A549 (cell line): ENCODE results near the gene CAPN8.

ENCODE experiments used
- BHLHE40 ChIP-seq: IDR thresholded peaks from 2 replicates; pipeline ENCODE4 v1.6.1; 2012; ENCODE audit warnings: low read depth, low read length, inconsistent platforms
- CHD2 ChIP-seq: fragments of 150-350 bp; IDR thresholded peaks from 2 replicates; pipeline ENCODE4 v1.6.1; 2014; ENCODE audit warnings: low read length; ENCODE audit not compliant: partially characterized antibody
- EP300 ChIP-seq, 2 experiments: fragments of >200 bp; sonication (Bioruptor Twin); formaldehyde crosslinking; IDR thresholded peaks; 2 replicates in 1 of 2; 3 replicates in 1 of 2; pipeline ENCODE4 v1.6.1; 2016 to 2017
- ESRRA ChIP-seq: fragments of 150-350 bp; IDR thresholded peaks from 2 replicates; pipeline ENCODE4 v1.6.1; 2014; ENCODE audit warnings: mild to moderate bottlenecking, low read length, borderline replicate concordance
- KDM1A ChIP-seq: fragments of 200-600 bp; sonication (generic); IDR thresholded peaks from 2 replicates; pipeline ENCODE4 v1.6.1; 2016; ENCODE audit warnings: low read depth, mild to moderate bottlenecking
- POLR2A ChIP-seq: IDR thresholded peaks from 2 replicates; pipeline ENCODE4 v1.6.1; 2012; ENCODE audit warnings: mild to moderate bottlenecking, low read length
- TF ChIP-seq, protein P1 (sequence below): fragments of 450-650 bp; IDR thresholded peaks from 2 replicates; pipeline ENCODE4 v1.6.1; 2014; ENCODE audit warnings: antibody characterized with exemption
- TF ChIP-seq, protein P2 (sequence below): fragments of >200 bp; sonication (Bioruptor Twin); formaldehyde crosslinking; IDR thresholded peaks from 3 replicates; pipeline ENCODE4 v1.5.1; 2016
- TF ChIP-seq, protein P3 (sequence below): IDR thresholded peaks from 2 replicates; pipeline ENCODE4 v1.6.1; 2012

GRCh38 chr1:223653431-223653830 lies 12.1 kb downstream of the CAPN8 start:
- no peak for TF ChIP-seq CHD2
- TF ChIP-seq, protein P1, sequence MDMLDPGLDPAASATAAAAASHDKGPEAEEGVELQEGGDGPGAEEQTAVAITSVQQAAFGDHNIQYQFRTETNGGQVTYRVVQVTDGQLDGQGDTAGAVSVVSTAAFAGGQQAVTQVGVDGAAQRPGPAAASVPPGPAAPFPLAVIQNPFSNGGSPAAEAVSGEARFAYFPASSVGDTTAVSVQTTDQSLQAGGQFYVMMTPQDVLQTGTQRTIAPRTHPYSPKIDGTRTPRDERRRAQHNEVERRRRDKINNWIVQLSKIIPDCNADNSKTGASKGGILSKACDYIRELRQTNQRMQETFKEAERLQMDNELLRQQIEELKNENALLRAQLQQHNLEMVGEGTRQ: no peak
- TF ChIP-seq, protein P2, sequence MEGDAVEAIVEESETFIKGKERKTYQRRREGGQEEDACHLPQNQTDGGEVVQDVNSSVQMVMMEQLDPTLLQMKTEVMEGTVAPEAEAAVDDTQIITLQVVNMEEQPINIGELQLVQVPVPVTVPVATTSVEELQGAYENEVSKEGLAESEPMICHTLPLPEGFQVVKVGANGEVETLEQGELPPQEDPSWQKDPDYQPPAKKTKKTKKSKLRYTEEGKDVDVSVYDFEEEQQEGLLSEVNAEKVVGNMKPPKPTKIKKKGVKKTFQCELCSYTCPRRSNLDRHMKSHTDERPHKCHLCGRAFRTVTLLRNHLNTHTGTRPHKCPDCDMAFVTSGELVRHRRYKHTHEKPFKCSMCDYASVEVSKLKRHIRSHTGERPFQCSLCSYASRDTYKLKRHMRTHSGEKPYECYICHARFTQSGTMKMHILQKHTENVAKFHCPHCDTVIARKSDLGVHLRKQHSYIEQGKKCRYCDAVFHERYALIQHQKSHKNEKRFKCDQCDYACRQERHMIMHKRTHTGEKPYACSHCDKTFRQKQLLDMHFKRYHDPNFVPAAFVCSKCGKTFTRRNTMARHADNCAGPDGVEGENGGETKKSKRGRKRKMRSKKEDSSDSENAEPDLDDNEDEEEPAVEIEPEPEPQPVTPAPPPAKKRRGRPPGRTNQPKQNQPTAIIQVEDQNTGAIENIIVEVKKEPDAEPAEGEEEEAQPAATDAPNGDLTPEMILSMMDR: no peak
- TF ChIP-seq POLR2A: no peak
- TF ChIP-seq, protein P3, sequence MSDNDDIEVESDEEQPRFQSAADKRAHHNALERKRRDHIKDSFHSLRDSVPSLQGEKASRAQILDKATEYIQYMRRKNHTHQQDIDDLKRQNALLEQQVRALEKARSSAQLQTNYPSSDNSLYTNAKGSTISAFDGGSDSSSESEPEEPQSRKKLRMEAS: no peak
- no peak for TF ChIP-seq ESRRA
- no peak for TF ChIP-seq BHLHE40
- TF ChIP-seq EP300 (IDR thresholded peaks at IDR 0.05): no peak
- no peak for TF ChIP-seq KDM1A
